CD14-positive monocyte (primary cell): ENCODE results near the gene STX8. TPM values are rescaled to one million over a fixed set of nuclear protein-coding genes. Genes with fewer than 3 reads are reported as not detected.
"Not testable (repeated sequence)": the region's sequence is repeated elsewhere in the genome, so short reads cannot be mapped to it uniquely, and the experiment has no call there.

ENCODE experiments used
- DNase-seq, 3 donors: peaks; one replicate each; pipeline ENCODE4 v3.0.0-alpha.2; 2011 to 2022
- H2AFZ ChIP-seq: 2 replicates; pipeline ENCODE4 v1.6.0; 2012; ENCODE audit warnings: mild to moderate bottlenecking, low read depth, low read length, inconsistent platforms; ENCODE audit not compliant: insufficient read depth, poor library complexity, severe bottlenecking
- H3K27ac ChIP-seq, 2 donors: 1 replicate in 1 of 2; 2 replicates in 1 of 2; pipeline ENCODE4 v1.5.1; 2012 to 2013; ENCODE audit warnings: low read length in 2 of 2, control low read depth in 1 of 2, inconsistent platforms in 1 of 2, low read depth in 1 of 2, mild to moderate bottlenecking in 1 of 2
- H3K27me3 ChIP-seq, 2 donors: one replicate each; pipeline versions ENCODE4 v1.6.0 to v1.6.1; 2011 to 2013; ENCODE audit warnings: low read length in 2 of 2; ENCODE audit not compliant: control insufficient read depth in 2 of 2, insufficient read depth in 2 of 2
- H3K36me3 ChIP-seq, 2 donors: replicated peaks in 1 of 2; 1 replicate in 1 of 2; 2 replicates in 1 of 2; pipeline versions ENCODE4 v1.5.1 to v1.6.1; 2012 to 2013; ENCODE audit warnings: low read length in 2 of 2, control low read depth in 1 of 2, inconsistent platforms in 1 of 2, mild to moderate bottlenecking in 1 of 2; ENCODE audit not compliant: insufficient read depth in 2 of 2, control insufficient read depth in 1 of 2
- H3K4me1 ChIP-seq, 2 donors: 1 replicate in 1 of 2; 2 replicates in 1 of 2; pipeline versions ENCODE4 v1.5.1 to v1.6.1; 2012 to 2013; ENCODE audit warnings: low read length in 2 of 2, control low read depth in 1 of 2, inconsistent platforms in 1 of 2, mild to moderate bottlenecking in 1 of 2, moderate library complexity in 1 of 2; ENCODE audit not compliant: insufficient read depth in 2 of 2, control insufficient read depth in 1 of 2
- H3K4me2 ChIP-seq: replicated peaks from 2 replicates; pipeline ENCODE3; 2012; ENCODE audit warnings: low read length, moderate library complexity, mild to moderate bottlenecking; ENCODE audit not compliant: poor library complexity, severe bottlenecking; ENCODE audit errors: extremely low read depth
- H3K4me3 ChIP-seq, 3 experiments: fragments of 200-600 bp in 1 of 3; sonication (generic) in 1 of 3; replicated peaks in 1 of 3; 1 replicate in 2 of 3; 2 replicates in 1 of 3; pipeline ENCODE4 v1.5.1; 2011 to 2013; ENCODE audit warnings: low read length in 3 of 3, mild to moderate bottlenecking in 3 of 3, control low read depth in 2 of 3, low read depth in 2 of 3, inconsistent platforms in 1 of 3, moderate library complexity in 1 of 3
- H3K79me2 ChIP-seq: 2 replicates; pipeline ENCODE4 v1.6.0; 2012; ENCODE audit warnings: mild to moderate bottlenecking, control low read depth, inconsistent platforms, low read length, moderate library complexity; ENCODE audit not compliant: insufficient read depth
- H3K9ac ChIP-seq: 2 replicates; pipeline ENCODE4 v1.6.0; 2017; ENCODE audit warnings: low read length, mild to moderate bottlenecking; ENCODE audit not compliant: insufficient read depth, poor library complexity, severe bottlenecking
- H3K9me3 ChIP-seq, 2 donors: replicated peaks in 1 of 2; 1 replicate in 1 of 2; 2 replicates in 1 of 2; pipeline versions ENCODE4 v1.5.1 to v1.6.1; 2012 to 2013; ENCODE audit warnings: low read length in 2 of 2, control low read depth in 1 of 2; ENCODE audit not compliant: control insufficient read depth in 1 of 2, insufficient read depth in 1 of 2
- H4K20me1 ChIP-seq: 2 replicates; pipeline ENCODE4 v1.6.0; 2012; ENCODE audit warnings: mild to moderate bottlenecking, low read length, control low read depth, moderate library complexity; ENCODE audit not compliant: insufficient read depth
- H3K27ac Mint-ChIP-seq, 7 donors: one replicate each; pipeline ENCODE4 v1.8.0; 2020; ENCODE audit warnings: mild to moderate bottlenecking in 7 of 7, mixed read lengths in 7 of 7, moderate library complexity in 6 of 7, inconsistent platforms in 2 of 7
- H3K27me3 Mint-ChIP-seq, 3 donors: one replicate each; pipeline ENCODE4 v1.8.0; 2021 to 2022; ENCODE audit warnings: low read depth in 3 of 3, mild to moderate bottlenecking in 3 of 3, mixed read lengths in 3 of 3, moderate library complexity in 3 of 3, inconsistent platforms in 1 of 3
- H3K36me3 Mint-ChIP-seq, 2 donors: one replicate each; pipeline ENCODE4 v1.8.0; 2020; ENCODE audit warnings: mixed read lengths in 2 of 2, inconsistent platforms in 1 of 2, mild to moderate bottlenecking in 1 of 2
- H3K4me1 Mint-ChIP-seq: one replicate; pipeline ENCODE4 v1.8.0; 2020; ENCODE audit warnings: mild to moderate bottlenecking, mixed read lengths
- H3K4me3 Mint-ChIP-seq, 2 donors: one replicate each; pipeline ENCODE4 v1.8.0; 2020; ENCODE audit warnings: mild to moderate bottlenecking in 2 of 2, mixed read lengths in 2 of 2, moderate library complexity in 1 of 2
- H3K9me3 Mint-ChIP-seq, 7 donors: one replicate each; pipeline ENCODE4 v1.8.0; 2020 to 2022; ENCODE audit warnings: mixed read lengths in 7 of 7, mild to moderate bottlenecking in 6 of 7, moderate library complexity in 6 of 7, inconsistent platforms in 2 of 7
- WGBS: methylation state at CpG from one replicate; pipeline ENCODE4 v1.1.5; 2013; ENCODE audit warnings: missing lambda C conversion rate; ENCODE audit not compliant: insufficient coverage; 5-methylcytosine and 5-hydroxymethylcytosine counted together
- intact Hi-C, 2 donors: fragments of 100-400 bp; cut with micrococcal nuclease; formaldehyde crosslinking; loops; one replicate each; pipeline versions ENCODE4 v1.15.0 to v1.15.1; 2023
- polyA plus RNA-seq, 3 donors: library from polyadenylated mRNA; depleted of rRNA in 1 of 3; unstranded in 2 of 3; stranded (reverse) in 1 of 3; fragments of 300-500 nt in 2 of 3; fragments of >200 nt in 1 of 3; fragmentation: Illumina TruSeq in 2 of 3; gene quantifications; 1 replicate in 2 of 3; 2 replicates in 1 of 3; pipeline ENCODE4 v1.2.3, GENCODE V29; 2012 to 2021
- TF ChIP-seq, protein P1 (sequence below): fragments of 200-600 bp; IDR thresholded peaks from one replicate; pipeline ENCODE4 v1.8.0; 2022; ENCODE audit warnings: antibody characterized with exemption, mild to moderate bottlenecking

STX8 gene
- polyA plus RNA-seq, 3 donors: 44.4 to 170 (median 142) TPM

GRCh38 chr17:9380361-9380760, 195.3 kb downstream of the STX8 start:
- Histone ChIP-seq H3K4me3 (no peak overlapping the region), H2AFZ (no peak overlapping the region), H3K4me2 (no peak overlapping the region), H3K9ac (no peak overlapping the region), H3K9me3 (peaks cover 7 to 8% of the 10 kb centered on the region in 2 donors), H3K36me3 (peaks cover 8 to 16% of the 10 kb centered on the region in 2 donors), H4K20me1 (no peaks in the 10 kb centered on the region), H3K4me1 (peaks cover 0 to 4% of the 10 kb centered on the region in 2 donors), H3K79me2 (no peaks in the 10 kb centered on the region), H3K27me3 (no peaks in the 10 kb centered on the region), H3K27ac (no peak overlapping the region)
- Mint-ChIP-seq H3K27me3 (peaks cover 0 to 1% (median 0%) of the 10 kb centered on the region in 3 donors), H3K27ac (no peak overlapping the region), H3K4me3 (no peak overlapping the region), H3K36me3 (peaks cover 26 to 29% of the 10 kb centered on the region in 2 donors), H3K9me3 (peaks cover 6 to 9% (median 9%) of the 10 kb centered on the region in 7 donors), H3K4me1 (peaks cover 6% of the 10 kb centered on the region)
- WGBS: no CpG with 5 or more reads among the region's 4 CpGs
- intact Hi-C loops: no loop called here
- TF ChIP-seq, protein P1, sequence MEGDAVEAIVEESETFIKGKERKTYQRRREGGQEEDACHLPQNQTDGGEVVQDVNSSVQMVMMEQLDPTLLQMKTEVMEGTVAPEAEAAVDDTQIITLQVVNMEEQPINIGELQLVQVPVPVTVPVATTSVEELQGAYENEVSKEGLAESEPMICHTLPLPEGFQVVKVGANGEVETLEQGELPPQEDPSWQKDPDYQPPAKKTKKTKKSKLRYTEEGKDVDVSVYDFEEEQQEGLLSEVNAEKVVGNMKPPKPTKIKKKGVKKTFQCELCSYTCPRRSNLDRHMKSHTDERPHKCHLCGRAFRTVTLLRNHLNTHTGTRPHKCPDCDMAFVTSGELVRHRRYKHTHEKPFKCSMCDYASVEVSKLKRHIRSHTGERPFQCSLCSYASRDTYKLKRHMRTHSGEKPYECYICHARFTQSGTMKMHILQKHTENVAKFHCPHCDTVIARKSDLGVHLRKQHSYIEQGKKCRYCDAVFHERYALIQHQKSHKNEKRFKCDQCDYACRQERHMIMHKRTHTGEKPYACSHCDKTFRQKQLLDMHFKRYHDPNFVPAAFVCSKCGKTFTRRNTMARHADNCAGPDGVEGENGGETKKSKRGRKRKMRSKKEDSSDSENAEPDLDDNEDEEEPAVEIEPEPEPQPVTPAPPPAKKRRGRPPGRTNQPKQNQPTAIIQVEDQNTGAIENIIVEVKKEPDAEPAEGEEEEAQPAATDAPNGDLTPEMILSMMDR: no peak
- DNase-seq: no peak

- H3K9me3 Mint-ChIP-seq, H3K4me3 Mint-ChIP-seq, H2AFZ ChIP-seq, H3K9me3 ChIP-seq, DNase-seq, H3K4me1 ChIP-seq, H3K27ac Mint-ChIP-seq, H3K9ac ChIP-seq, intact Hi-C loops, H3K27ac ChIP-seq, H3K27me3 Mint-ChIP-seq, H3K4me1 Mint-ChIP-seq, H3K27me3 ChIP-seq, H3K4me3 ChIP-seq, H3K4me2 ChIP-seq, H3K79me2 ChIP-seq, H4K20me1 ChIP-seq: not testable (repeated sequence)
- H3K36me3 Mint-ChIP-seq: peaks cover 26 to 29% of the 10 kb centered on the region in 2 donors
- WGBS: 98% methylated on average over 6 of the region's 9 CpGs
- peaks cover 8 to 16% of the 10 kb centered on the region in 2 donors for H3K36me3 ChIP-seq
These were observed 199.4 kb downstream of the STX8 start for GRCh38 chr17:9376177-9376576.
